Activated CD4-positive, alpha-beta T cell treated with anti-CD3 and anti-CD28 coated beads for 36 hours (primary cell): Measurements from ENCODE around the gene FXYD6. TPM values are rescaled to one million over a fixed set of nuclear protein-coding genes. Genes with fewer than 3 reads are reported as not detected.

Experiments
- ATAC-seq: fragments of 200-7000 bp; cut with Tn5 transposase; one replicate; pipeline ENCODE4 v1.10.0; 2021; ENCODE audit warnings: mild to moderate bottlenecking, moderate library complexity
- CTCF ChIA-PET: fragments of 350-600 bp; sonication (Branson Sonifier 250); formaldehyde crosslinking; loops from one replicate; lab custom pipeline; 2021; ENCODE audit warnings: antibody characterized with exemption; lab: Charles Lee
- POLR2A ChIA-PET: fragments of 350-600 bp; sonication (Branson Sonifier 250); formaldehyde crosslinking; loops from one replicate; lab custom pipeline; 2021; ENCODE audit warnings: antibody characterized with exemption, inconsistent platforms; lab: Charles Lee
- DNase-seq: peaks from one replicate; pipeline ENCODE4 v3.0.0-alpha.2; 2020
- H3K27ac Mint-ChIP-seq: one replicate; pipeline ENCODE4 v1.8.0; 2021; ENCODE audit warnings: mixed read lengths
- H3K27me3 Mint-ChIP-seq: one replicate; pipeline ENCODE4 v1.8.0; 2021; ENCODE audit warnings: mixed read lengths
- H3K36me3 Mint-ChIP-seq: one replicate; pipeline ENCODE4 v1.8.0; 2021; ENCODE audit warnings: low read depth, mixed read lengths
- H3K4me1 Mint-ChIP-seq: one replicate; pipeline ENCODE4 v1.8.0; 2021; ENCODE audit warnings: mixed read lengths
- H3K4me3 Mint-ChIP-seq: one replicate; pipeline ENCODE4 v1.8.0; 2021; ENCODE audit warnings: mild to moderate bottlenecking, moderate library complexity, mixed read lengths
- H3K9me3 Mint-ChIP-seq: one replicate; pipeline ENCODE4 v1.8.0; 2021; ENCODE audit warnings: low read depth, mixed read lengths
- intact Hi-C, 2 experiments: fragments of 100-400 bp; cut with DNase I in 1 of 2; cut with micrococcal nuclease in 1 of 2; formaldehyde crosslinking; loops; one replicate each; pipeline versions ENCODE4 v1.14.2 to v1.15.1; 2022 to 2024; cut with DNase I, micrococcal nuclease
- total RNA-seq, 2 experiments: library from RNA; stranded (reverse); gene quantifications; one replicate each; pipeline ENCODE4 v1.2.3, GENCODE V29; 2021

The FXYD6 gene
- total RNA-seq, 2 experiments from 2014 or later = 0.46 to 0.47 TPM

- H3K36me3 Mint-ChIP-seq = no peaks in the 10 kb centered on the region
- POLR2A ChIA-PET = no interaction called here
- peak overlapping the region; percentile 65 for H3K27ac Mint-ChIP-seq
- intact Hi-C loops = no loop called here
- H3K9me3 Mint-ChIP-seq = no peaks in the 10 kb centered on the region
- CTCF ChIA-PET = interaction anchor here (0.6 to 6.2 kb wide), 5 partner anchors 13 to 169 kb away, joined by 3 to 120 read pairs (median 3); no protein-coding TSS in a partner anchor
- no peak overlapping the region for H3K4me3 Mint-ChIP-seq
- ATAC-seq = no peak
- H3K4me1 Mint-ChIP-seq = peaks cover 65% of the 10 kb centered on the region
- no peak for DNase-seq
- H3K27me3 Mint-ChIP-seq = no peaks in the 10 kb centered on the region
Measured at GRCh38 chr11:117820071-117820470, 56.4 kb downstream of the FXYD6 start.

DNA sequence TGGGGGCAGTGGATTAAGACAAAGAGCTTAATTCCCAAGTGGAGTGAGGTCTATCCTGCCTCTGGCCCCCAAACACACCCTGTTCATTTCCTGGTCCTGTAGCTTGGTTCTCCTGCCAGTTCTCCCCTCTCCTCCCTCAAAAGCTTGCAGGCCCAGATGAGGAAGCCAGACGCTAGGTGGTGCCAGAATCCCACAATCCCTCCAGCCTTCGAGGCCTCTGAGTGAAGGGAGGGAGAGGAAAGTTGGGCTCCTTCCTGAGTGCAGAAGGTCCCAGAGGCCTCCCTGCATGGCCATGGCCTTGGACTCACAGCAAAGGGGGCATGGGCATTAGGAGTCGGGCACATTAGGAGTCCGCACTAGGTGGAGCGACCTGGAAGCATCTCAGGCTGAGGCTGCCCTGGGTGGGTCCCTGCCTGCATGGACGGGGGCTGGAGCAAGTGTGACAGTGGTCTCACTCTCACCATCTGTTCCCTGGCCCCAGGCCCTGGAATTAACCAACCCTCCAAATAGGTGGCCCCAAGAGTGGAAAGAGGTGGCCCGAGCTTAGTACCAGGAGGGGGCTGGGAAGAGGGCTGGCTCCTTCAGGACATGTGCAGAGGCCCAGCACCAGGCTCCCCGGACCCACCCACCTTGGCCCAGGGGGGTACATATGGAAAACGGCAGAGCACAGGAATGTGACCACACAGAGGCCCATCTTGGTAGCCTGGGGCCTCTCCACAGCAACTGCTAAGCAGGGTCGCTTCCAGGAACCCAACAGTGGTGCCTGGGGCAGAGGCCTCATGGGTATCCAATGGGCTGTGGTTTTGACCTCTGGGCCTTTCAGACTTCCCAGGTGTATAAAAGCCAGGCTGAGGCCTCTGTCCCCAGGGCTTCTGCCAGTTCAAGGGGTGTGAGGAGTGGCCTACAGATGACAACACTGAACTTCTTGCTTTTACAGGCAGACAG lies 57.1 kb downstream of the FXYD6 start:
- POLR2A ChIA-PET = no interaction called here
- no peak for ATAC-seq
- peak; percentile 46 for DNase-seq
- peaks cover 70% of the 10 kb centered on the region for H3K4me1 Mint-ChIP-seq
- H3K4me3 Mint-ChIP-seq = no peak overlapping the region
- H3K9me3 Mint-ChIP-seq = no peaks in the 10 kb centered on the region
- intact Hi-C loops = loop anchor here (5.0 to 10.0 kb wide), 6 partner anchors 183 to 968 kb away; partner anchors contain the start of genes CD3E (in 1 of the 2), KMT2A (in 1 of the 2), PCSK7 (in 1 of the 2) and RNF214 (in 1 of the 2)
- H3K27me3 Mint-ChIP-seq = no peaks in the 10 kb centered on the region
- CTCF ChIA-PET = interaction anchor here (0.6 to 6.2 kb wide), 10 partner anchors 13 to 424 kb away, joined by 3 to 120 read pairs (median 4); no protein-coding TSS in a partner anchor
- H3K27ac Mint-ChIP-seq = peak overlapping the region; percentile 99
- H3K36me3 Mint-ChIP-seq = no peaks in the 10 kb centered on the region

DNA sequence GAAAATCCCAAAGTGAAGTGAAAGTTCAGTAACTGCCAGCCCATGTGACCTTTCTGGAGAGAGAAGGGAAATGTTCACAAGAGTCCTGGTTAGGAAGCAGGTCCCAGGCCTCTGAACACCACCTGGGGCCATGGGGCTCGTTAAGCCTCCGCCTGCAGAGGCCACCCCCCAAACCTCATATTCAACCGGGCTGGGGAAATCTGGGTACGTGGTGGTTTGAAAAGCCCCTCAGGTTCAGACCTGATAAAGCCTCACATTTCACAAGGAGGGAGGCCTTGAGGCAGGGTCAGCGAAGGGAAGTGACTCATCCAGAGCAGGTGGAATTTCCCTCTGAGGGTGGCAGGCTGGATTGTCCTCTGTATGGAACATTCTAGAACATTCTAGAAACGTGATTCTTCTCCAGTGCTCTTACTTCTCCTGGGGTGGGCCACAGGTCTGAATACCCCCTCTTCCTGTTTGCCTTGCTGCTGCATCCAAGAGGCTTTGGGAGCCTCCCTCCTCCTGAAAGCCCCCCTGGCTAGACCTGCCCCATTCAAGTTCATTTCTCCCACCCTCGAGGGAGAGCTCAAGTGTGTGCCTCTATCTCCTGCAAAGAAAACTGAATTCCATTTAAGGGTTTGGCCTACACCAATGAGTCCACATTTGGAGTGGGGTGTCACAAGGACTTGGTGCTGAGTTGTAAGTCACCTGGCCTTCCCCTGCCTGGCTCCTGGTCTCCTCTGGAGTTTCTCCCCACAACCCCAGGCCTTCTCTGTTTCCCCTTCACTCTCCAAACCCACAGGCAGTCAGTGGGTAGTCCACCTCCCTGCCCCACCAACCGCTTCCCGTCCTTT lies 58.2 kb downstream of the FXYD6 start:
- Mint-ChIP-seq H3K27ac (peak overlapping the region; percentile 99), H3K4me3 (no peak overlapping the region), H3K9me3 (no peaks in the 10 kb centered on the region), H3K36me3 (no peaks in the 10 kb centered on the region), H3K4me1 (peaks cover 64% of the 10 kb centered on the region), H3K27me3 (no peaks in the 10 kb centered on the region)
- ChIA-PET CTCF (interaction anchor here (0.6 to 6.2 kb wide), 24 partner anchors 9 to 484 kb away, joined by 3 to 120 read pairs (median 4); no protein-coding TSS in a partner anchor), POLR2A (interaction anchor here (0.7 to 2.0 kb wide), 2 partner anchors 10 to 128 kb away, joined by 3 to 7 read pairs; no protein-coding TSS in a partner anchor)
- DNase-seq (peak; percentile 71), ATAC-seq (peak; percentile 33)
- intact Hi-C loops = loop anchor here (1.0 to 10.0 kb wide), 7 partner anchors 184 to 969 kb away; partner anchors contain the start of genes CD3E (in 1 of the 2), KMT2A (in 1 of the 2), PCSK7 (in 1 of the 2) and RNF214 (in 1 of the 2)

DNA sequence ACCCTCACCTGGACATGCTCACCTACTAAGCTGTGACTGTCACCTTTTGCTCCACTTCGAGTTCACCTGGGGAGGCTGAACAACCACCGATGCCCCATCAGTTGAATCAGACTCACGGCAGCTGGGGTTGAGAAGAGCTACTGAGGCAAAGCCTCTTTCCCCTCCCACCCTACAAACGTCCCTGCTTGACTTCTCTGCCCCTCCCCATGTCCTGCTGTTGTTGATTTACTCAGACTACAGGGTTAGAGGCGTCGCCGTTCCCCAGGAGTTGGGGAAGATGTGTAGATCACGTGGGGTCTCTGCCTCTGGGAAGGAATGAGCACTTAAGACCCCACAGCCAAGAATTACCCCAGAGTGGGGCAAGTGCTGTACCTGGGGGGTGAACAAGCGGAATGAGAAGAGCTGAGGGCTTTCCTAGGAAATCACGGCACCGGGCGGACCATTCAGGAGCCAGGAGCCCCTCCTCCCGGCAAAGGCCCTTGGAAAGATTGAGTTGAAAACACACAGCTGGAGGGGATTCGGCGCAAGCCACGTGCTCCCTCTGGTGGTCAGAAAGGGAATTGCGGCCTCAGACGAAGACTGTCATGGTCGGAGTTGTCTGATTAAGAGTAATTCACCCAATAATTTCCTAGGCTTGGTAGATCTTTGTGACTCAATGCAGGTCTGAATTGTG lies 59.0 kb downstream of the FXYD6 start:
- Mint-ChIP-seq H3K36me3 (no peaks in the 10 kb centered on the region), H3K27ac (peak overlapping the region; percentile 99), H3K9me3 (no peaks in the 10 kb centered on the region), H3K4me3 (peak overlapping the region; percentile 49), H3K4me1 (peaks cover 59% of the 10 kb centered on the region), H3K27me3 (no peaks in the 10 kb centered on the region)
- peak; percentile 95 for DNase-seq
- ChIA-PET POLR2A (interaction anchor here (0.6 to 2.0 kb wide), 4 partner anchors 10 to 230 kb away, joined by 3 to 7 read pairs (median 4); no protein-coding TSS in a partner anchor), CTCF (interaction anchor here (0.5 to 6.2 kb wide), 33 partner anchors 10 to 525 kb away, joined by 3 to 120 read pairs (median 3); partner anchors contain the start of gene CD3D)
- peak; percentile 45 for ATAC-seq
- intact Hi-C loops = loop anchor here (1.0 to 10.0 kb wide), 12 partner anchors 10 to 970 kb away; partner anchors contain the start of genes PCSK7 (in 2 of the 2), RNF214 (in 2 of the 2), CD3E (in 1 of the 2) and KMT2A (in 1 of the 2)

DNA sequence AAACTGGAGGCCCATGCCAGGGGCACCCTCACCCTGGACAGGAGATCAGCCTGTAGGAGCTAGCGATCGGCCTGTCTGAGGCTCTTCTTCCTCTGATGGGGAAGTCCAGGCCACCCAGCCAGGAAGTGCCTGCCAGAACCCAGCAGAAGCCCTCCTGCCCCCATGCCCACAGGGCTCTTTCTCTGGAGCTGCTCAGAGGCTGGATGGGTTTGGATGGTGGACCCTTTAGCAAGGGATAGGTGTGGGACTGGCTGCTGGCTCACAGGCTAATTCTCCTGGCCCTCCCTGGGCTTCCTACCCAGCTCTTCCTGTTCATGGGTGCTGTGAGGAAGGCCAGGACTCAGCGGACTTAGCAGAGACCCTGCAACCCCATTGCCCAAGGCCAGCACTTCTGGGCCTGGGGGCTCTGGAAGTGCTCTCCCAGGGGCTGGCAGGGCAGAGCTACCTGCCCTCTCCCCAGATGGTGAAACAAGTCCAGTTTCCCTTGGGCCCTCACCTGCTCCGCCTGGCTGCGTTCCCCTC lies 59.6 kb downstream of the FXYD6 start:
- H3K36me3 Mint-ChIP-seq = no peaks in the 10 kb centered on the region
- ChIA-PET CTCF (interaction anchor here (0.5 to 6.2 kb wide), 31 partner anchors 7 to 526 kb away, joined by 3 to 120 read pairs (median 4); partner anchors contain the start of genes CD3D and FXYD2), POLR2A (interaction anchor here (0.6 to 2.0 kb wide), 3 partner anchors 11 to 231 kb away, joined by 3 to 7 read pairs (median 5); no protein-coding TSS in a partner anchor)
- ATAC-seq (no peak), DNase-seq (no peak)
- H3K27me3 Mint-ChIP-seq = no peaks in the 10 kb centered on the region
- H3K4me3 Mint-ChIP-seq = peak overlapping the region; percentile 49
- intact Hi-C loops = loop anchor here (1.0 to 10.0 kb wide), 12 partner anchors 10 to 970 kb away; partner anchors contain the start of genes PCSK7 (in 2 of the 2), RNF214 (in 2 of the 2), CD3E (in 1 of the 2) and CEP164 (in 1 of the 2)
- peaks cover 55% of the 10 kb centered on the region for H3K4me1 Mint-ChIP-seq
- H3K9me3 Mint-ChIP-seq = no peaks in the 10 kb centered on the region
- H3K27ac Mint-ChIP-seq = peak overlapping the region; percentile 99

DNA sequence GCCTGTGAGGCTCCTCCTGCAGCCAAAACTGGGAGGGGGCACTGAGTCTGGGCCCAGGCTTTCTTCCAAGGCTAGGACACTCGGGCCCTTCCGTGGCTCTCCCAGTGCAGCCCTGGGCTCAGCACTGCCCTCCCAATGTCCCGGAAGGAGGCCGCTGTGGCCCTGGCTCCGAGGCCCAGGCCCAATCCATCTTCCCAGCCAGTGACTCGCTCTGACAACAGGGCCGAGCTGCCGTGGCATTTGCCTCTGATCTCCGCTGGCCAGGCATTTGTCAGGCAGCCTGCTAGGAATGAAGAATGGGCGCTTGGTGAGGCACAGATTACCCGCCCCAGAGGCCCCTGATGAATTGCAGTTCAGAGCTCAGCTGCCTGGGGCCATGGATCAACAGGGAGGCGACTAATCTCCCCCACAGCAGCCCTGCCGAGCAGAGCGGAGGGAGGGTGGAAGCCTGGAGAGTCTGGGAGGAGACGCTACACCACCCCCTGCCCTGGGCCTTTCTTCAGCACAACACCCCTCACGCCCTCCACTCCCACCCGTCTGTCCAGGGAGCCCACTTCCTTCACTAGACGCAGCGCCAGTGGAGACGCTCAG lies 60.2 kb downstream of the FXYD6 start:
- no peaks in the 10 kb centered on the region for H3K27me3 Mint-ChIP-seq
- CTCF ChIA-PET = interaction anchor here (0.8 to 6.2 kb wide), 17 partner anchors 8 to 526 kb away, joined by 3 to 120 read pairs (median 12); partner anchors contain the start of genes CD3D and FXYD2

GRCh38 chr11:117815262-117815803 lies 61.1 kb downstream of the FXYD6 start:
- H3K9me3 Mint-ChIP-seq = no peaks in the 10 kb centered on the region
- DNase-seq = peak; percentile 85

More for the DNA sequence above, 60.2 kb downstream of the FXYD6 start:
- POLR2A ChIA-PET = interaction anchor here (1.1 to 2.0 kb wide), 2 partner anchors 12 to 231 kb away, joined by 3 to 7 read pairs; no protein-coding TSS in a partner anchor
- Mint-ChIP-seq H3K36me3 (no peaks in the 10 kb centered on the region), H3K4me1 (peaks cover 52% of the 10 kb centered on the region), H3K9me3 (no peaks in the 10 kb centered on the region), H3K27ac (peak overlapping the region; percentile 99), H3K4me3 (peak overlapping the region; percentile 59)
- intact Hi-C loops = loop anchor here (1.0 to 10.0 kb wide), 9 partner anchors 131 to 971 kb away; partner anchors contain the start of genes PCSK7 (in 2 of the 2), RNF214 (in 2 of the 2), CD3E (in 1 of the 2) and CEP164 (in 1 of the 2)
- ATAC-seq = no peak
- no peak for DNase-seq

DNA sequence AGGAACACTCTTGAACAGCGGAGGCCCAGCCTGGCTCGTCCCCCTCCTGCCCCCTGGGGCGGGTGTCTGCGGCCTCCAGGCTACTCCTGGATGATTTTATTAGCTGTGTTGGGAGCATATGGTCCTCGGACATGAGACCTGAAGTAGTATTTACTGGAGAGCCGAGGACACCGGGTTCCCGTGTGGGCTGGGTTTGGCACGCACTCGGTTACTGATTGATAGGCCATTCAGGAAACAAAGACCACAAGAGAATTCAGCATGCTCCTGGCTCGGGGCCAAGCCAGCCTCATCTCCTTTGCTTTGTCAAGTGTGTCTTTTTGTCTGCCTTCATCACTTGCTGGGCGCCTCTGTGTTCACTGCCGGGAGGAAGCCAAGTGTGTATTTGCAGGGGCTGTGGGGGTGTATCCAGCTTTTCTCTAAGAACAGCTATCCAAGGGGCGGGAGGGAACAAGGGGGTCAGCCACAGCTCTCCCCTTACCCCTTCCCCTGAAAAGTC lies 61.6 kb downstream of the FXYD6 start:
- CTCF ChIA-PET = interaction anchor here (0.6 to 6.2 kb wide), 14 partner anchors 8 to 481 kb away, joined by 3 to 120 read pairs (median 8); partner anchors contain the start of gene FXYD2
- ATAC-seq (peak; percentile 28), DNase-seq (peak; percentile 89)
- no peaks in the 10 kb centered on the region for H3K36me3 Mint-ChIP-seq
- H3K9me3 Mint-ChIP-seq = no peaks in the 10 kb centered on the region
- H3K4me1 Mint-ChIP-seq = peaks cover 54% of the 10 kb centered on the region
- H3K4me3 Mint-ChIP-seq = peak overlapping the region; percentile 59
- H3K27me3 Mint-ChIP-seq = peaks cover 3% of the 10 kb centered on the region
- H3K27ac Mint-ChIP-seq = peak overlapping the region; percentile 99
- POLR2A ChIA-PET = interaction anchor here (0.7 to 1.2 kb wide), 4 partner anchors 14 to 188 kb away, joined by 3 to 5 read pairs (median 4); partner anchors contain the start of gene IL10RA
- intact Hi-C loops = loop anchor here (1.0 to 10.0 kb wide), 8 partner anchors 172 to 972 kb away; partner anchors contain the start of genes CD3E (in 1 of the 2), KMT2A (in 1 of the 2), PCSK7 (in 1 of the 2) and RNF214 (in 1 of the 2)

More at GRCh38 chr11:117815262-117815803, 61.1 kb downstream of the FXYD6 start:
- intact Hi-C loops = loop anchor here (1.0 to 10.0 kb wide), 8 partner anchors 172 to 972 kb away; partner anchors contain the start of genes CD3E (in 1 of the 2), KMT2A (in 1 of the 2), PCSK7 (in 1 of the 2) and RNF214 (in 1 of the 2)
- ChIA-PET CTCF (interaction anchor here (0.6 to 6.2 kb wide), 13 partner anchors 9 to 480 kb away, joined by 3 to 120 read pairs (median 10); partner anchors contain the start of gene FXYD2), POLR2A (interaction anchor here (0.7 to 1.2 kb wide), 4 partner anchors 15 to 188 kb away, joined by 3 to 5 read pairs (median 4); partner anchors contain the start of gene IL10RA)
- peaks cover 3% of the 10 kb centered on the region for H3K27me3 Mint-ChIP-seq
- H3K27ac Mint-ChIP-seq = peak overlapping the region; percentile 99
- H3K4me3 Mint-ChIP-seq = peak overlapping the region; percentile 59
- ATAC-seq = peak; percentile 78
- peaks cover 52% of the 10 kb centered on the region for H3K4me1 Mint-ChIP-seq
- no peaks in the 10 kb centered on the region for H3K36me3 Mint-ChIP-seq
